ENCODE results near the gene MRTFA.

- TF ChIP-seq POLR2A (IDR thresholded peaks at IDR 0.05) (no peak), CTCF (IDR thresholded peaks at IDR 0.05) (no peak)
Observed at GRCh38 chr22:40407831-40408717, 228.4 kb downstream of the MRTFA start.

Measured in esophagus squamous epithelium (tissue), 4 donors.